ENCODE results near the gene ASTL.

The ASTL gene

DNA sequence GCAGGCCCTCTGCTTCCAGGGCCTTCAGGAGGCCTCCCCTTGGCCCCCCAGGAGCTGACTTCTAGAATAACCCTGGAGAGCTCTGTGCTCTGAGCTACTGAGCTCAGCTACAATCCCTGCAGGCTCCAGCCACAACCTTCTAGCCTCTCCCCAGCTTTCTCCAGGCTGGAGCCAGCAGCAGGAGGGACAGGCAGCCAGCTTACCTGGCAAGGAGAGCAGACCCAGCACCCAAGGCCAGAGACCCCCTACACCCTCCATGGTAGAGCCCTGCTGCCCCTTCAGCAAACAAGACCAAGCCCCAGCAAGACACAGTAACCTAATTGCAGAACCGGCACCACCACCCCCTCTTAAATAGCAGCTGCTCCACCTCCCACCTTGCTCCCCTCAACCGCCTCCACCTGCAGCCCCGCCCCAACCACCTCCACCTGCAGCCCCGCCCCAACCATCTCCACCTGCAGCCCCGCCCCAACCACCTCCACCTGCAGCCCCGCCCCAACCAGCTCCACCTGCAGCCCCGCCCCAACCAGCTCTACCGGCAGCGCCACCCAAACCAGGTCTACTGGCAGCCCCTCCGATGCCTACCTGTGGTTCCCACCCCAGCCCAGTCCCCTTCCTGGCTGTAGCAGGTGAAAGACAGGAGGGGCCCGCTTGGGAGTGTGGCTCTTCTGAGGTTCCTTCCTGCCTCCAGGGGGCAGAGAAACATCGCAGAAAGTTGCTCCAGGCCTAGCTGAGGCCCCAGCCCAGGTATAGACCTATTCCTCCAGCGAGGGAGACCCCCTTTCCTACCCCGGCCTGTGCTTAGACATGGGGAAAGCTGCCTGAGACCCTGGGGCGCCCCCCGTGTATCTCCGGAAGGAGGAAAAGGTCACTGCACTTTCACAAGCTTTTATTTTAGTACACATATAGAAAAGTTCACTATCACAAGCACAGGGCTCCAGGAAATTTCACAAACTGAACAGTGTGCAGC lies at the start of gene ASTL:
Gene ASTL (minus strand): TSS at position 324 of the 967 bp plus-strand sequence. CDS start 66 bp downstream, at position 258.
- no peak within 1 kb of the TSS for H3K4me3 ChIP-seq (ENCODE audit: low read depth in 1 of 2, low read length in 2 of 2)
- H3K36me3 ChIP-seq (ENCODE audit: insufficient read depth, low read length): no peaks in the 10 kb centered on the region
- no peaks in the 10 kb centered on the region for H3K27me3 ChIP-seq (ENCODE audit: control insufficient read depth in 1 of 2, insufficient read depth in 2 of 2, low read length in 2 of 2)

DNA sequence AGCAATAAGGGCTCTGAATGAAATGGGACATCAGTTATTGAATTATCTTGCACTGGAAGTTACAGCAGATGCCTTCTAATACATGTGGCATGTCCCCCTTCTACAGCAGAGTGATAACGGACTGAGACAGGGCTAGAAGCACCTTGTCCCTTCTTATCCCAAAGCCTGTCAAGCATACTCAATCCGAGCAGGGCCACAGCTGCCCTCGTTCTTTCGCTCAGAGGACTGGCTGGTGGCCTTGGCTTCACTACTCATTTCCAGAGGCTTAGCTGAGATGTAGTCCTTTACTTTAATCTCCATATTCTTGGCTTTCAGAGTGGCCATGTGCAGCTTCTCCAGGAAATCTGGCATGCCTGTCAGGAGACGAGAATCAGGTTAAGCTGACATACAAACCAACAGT lies 48.3 kb upstream of the ASTL start:
- Histone ChIP-seq H3K36me3 (ENCODE audit: insufficient read depth, low read length) (peaks cover 52% of the 10 kb centered on the region), H3K4me1 (ENCODE audit: insufficient read depth, low read length) (no peaks in the 10 kb centered on the region), H3K9me3 (ENCODE audit: low read length) (no peaks in the 10 kb centered on the region), H3K27ac (ENCODE audit: low read depth, low read length) (no peak overlapping the region), H3K27me3 (ENCODE audit: control insufficient read depth in 1 of 2, insufficient read depth in 2 of 2, low read length in 2 of 2) (no peaks in the 10 kb centered on the region), H3K9ac (ENCODE audit: low read length) (no peak overlapping the region), H3K4me3 (ENCODE audit: low read depth in 1 of 2, low read length in 2 of 2) (no peak overlapping the region)

More for the DNA sequence above, at the start of gene ASTL:
- no peaks in the 10 kb centered on the region for H3K4me1 ChIP-seq (ENCODE audit: insufficient read depth, low read length)
- no peak within 1 kb of the TSS for H3K27ac ChIP-seq (ENCODE audit: low read depth, low read length)
- H3K9me3 ChIP-seq (ENCODE audit: low read length): no peaks in the 10 kb centered on the region
- no peak within 1 kb of the TSS for H3K9ac ChIP-seq (ENCODE audit: low read length)

DNA sequence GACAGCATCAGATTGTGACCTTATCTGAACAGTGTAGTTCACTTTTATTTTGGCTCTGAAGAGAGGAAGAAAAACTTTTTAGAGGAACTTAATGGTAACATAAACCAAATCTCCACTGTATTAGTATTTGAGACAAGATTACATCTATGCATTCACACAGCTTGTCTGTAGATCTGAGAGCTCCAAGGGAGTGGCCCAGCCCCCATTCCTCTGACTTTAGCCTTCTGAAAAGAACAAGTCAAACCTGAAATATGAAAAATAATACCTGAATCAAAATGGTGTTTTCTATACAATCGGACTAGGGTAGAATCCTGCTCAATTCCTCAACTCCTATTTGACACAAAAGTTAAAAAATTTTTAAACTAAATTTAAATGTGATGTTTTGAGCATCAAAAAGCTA lies 47.2 kb upstream of the ASTL start:
- Histone ChIP-seq H3K9me3 (ENCODE audit: low read length) (no peaks in the 10 kb centered on the region), H3K4me1 (ENCODE audit: insufficient read depth, low read length) (no peaks in the 10 kb centered on the region), H3K9ac (ENCODE audit: low read length) (no peak overlapping the region), H3K27me3 (ENCODE audit: control insufficient read depth in 1 of 2, insufficient read depth in 2 of 2, low read length in 2 of 2) (no peaks in the 10 kb centered on the region), H3K4me3 (ENCODE audit: low read depth in 1 of 2, low read length in 2 of 2) (no peak overlapping the region), H3K27ac (ENCODE audit: low read depth, low read length) (no peak overlapping the region), H3K36me3 (ENCODE audit: insufficient read depth, low read length) (peaks cover 42% of the 10 kb centered on the region)

DNA sequence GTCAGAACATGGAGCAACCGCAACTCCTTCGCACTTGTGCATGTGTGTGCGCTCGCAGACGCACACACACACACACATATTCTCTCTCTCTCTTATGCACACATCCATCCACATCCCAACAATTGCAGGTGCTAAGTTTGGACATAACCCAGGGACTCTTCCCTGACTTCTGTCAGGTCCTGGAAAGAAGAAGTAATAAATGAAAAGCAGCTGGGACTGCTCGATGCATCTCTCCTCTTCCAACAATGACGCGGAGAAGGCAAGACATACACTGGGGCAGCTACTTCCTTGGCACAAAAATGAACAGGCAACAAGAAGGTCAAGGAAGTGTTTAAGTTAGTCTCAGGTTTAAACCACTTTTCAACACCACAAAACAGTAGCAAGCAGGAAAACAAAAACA lies 46.7 kb upstream of the ASTL start:
- H3K27ac ChIP-seq (ENCODE audit: low read depth, low read length): no peak overlapping the region
- peaks cover 36% of the 10 kb centered on the region for H3K36me3 ChIP-seq (ENCODE audit: insufficient read depth, low read length)

DNA sequence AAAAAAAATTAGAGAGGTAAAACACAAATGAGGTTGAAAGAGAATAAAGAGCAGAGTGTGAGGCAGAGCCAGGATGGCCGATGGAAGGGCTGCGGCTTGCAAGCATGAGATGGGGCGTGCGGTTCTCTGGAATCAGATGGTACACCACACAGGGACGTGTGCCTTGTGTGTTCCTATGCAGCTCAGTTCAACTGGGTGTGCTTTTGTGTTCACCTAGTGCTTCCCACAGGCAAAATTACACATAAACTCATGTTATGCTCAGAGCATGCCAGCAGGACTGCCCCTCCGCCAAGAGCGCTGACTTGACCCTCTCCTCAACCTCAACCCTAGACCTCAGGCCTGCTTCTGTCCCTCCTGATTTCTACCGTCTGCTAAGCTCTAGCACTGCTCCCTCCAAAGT lies 45.9 kb upstream of the ASTL start:
- H3K9ac ChIP-seq (ENCODE audit: low read length): no peak overlapping the region
- no peaks in the 10 kb centered on the region for H3K27me3 ChIP-seq (ENCODE audit: control insufficient read depth in 1 of 2, insufficient read depth in 2 of 2, low read length in 2 of 2)
- H3K4me3 ChIP-seq (ENCODE audit: low read depth in 1 of 2, low read length in 2 of 2): no peak overlapping the region
- H3K9me3 ChIP-seq (ENCODE audit: low read length): no peaks in the 10 kb centered on the region
- no peaks in the 10 kb centered on the region for H3K4me1 ChIP-seq (ENCODE audit: insufficient read depth, low read length)
- peaks cover 35% of the 10 kb centered on the region for H3K36me3 ChIP-seq (ENCODE audit: insufficient read depth, low read length)
- no peak overlapping the region for H3K27ac ChIP-seq (ENCODE audit: low read depth, low read length)

More for the DNA sequence above, 46.7 kb upstream of the ASTL start:
- Histone ChIP-seq H3K4me3 (ENCODE audit: low read depth in 1 of 2, low read length in 2 of 2) (no peak overlapping the region), H3K9ac (ENCODE audit: low read length) (no peak overlapping the region), H3K4me1 (ENCODE audit: insufficient read depth, low read length) (no peaks in the 10 kb centered on the region), H3K27me3 (ENCODE audit: control insufficient read depth in 1 of 2, insufficient read depth in 2 of 2, low read length in 2 of 2) (no peaks in the 10 kb centered on the region), H3K9me3 (ENCODE audit: low read length) (no peaks in the 10 kb centered on the region)

DNA sequence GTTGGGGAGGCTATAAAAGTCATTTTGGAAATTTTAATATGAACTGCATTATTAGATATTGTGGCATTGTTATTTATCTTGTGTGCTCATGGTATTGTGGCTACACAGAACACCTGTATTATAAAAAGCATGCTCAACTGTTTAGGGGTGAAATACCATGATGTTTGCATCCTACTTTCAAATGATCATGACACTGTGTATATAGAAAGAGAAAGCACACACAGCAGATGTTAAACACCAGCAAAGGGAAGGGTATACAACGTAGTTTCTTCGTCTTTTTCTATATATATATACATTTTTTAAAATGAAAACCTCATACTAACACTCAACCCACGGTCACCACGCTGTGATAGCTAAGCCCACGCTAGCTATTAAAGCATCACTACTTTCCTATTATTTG lies 43.2 kb upstream of the ASTL start:
- no peak overlapping the region for H3K27ac ChIP-seq (ENCODE audit: low read depth, low read length)
- no peaks in the 10 kb centered on the region for H3K9me3 ChIP-seq (ENCODE audit: low read length)
- H3K36me3 ChIP-seq (ENCODE audit: insufficient read depth, low read length): peaks cover 20% of the 10 kb centered on the region
- no peak overlapping the region for H3K4me3 ChIP-seq (ENCODE audit: low read depth in 1 of 2, low read length in 2 of 2)
- H3K4me1 ChIP-seq (ENCODE audit: insufficient read depth, low read length): no peaks in the 10 kb centered on the region
- no peak overlapping the region for H3K9ac ChIP-seq (ENCODE audit: low read length)
- no peaks in the 10 kb centered on the region for H3K27me3 ChIP-seq (ENCODE audit: control insufficient read depth in 1 of 2, insufficient read depth in 2 of 2, low read length in 2 of 2)

DNA sequence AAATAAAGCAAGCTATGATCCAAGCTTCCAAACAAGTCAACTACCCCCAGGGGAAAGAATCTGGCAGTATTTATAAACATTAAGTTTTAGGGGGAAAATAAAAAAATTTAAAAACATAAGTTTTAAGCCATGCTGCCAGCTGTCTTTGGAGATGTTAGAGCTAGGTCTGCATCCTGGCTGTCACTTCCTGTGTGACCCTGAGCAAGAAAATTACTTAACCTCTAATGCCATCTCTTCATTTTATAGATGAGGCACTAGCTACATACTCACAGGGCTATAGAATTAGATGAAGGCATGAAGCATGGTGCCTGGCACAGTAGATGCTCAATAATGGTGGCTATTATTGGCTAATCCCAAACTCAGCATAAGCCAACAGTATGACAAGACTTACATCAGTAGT lies 42.2 kb upstream of the ASTL start:
- Histone ChIP-seq H3K27ac (ENCODE audit: low read depth, low read length) (no peak overlapping the region), H3K27me3 (ENCODE audit: control insufficient read depth in 1 of 2, insufficient read depth in 2 of 2, low read length in 2 of 2) (no peaks in the 10 kb centered on the region), H3K4me3 (ENCODE audit: low read depth in 1 of 2, low read length in 2 of 2) (no peak overlapping the region), H3K4me1 (ENCODE audit: insufficient read depth, low read length) (no peaks in the 10 kb centered on the region), H3K9me3 (ENCODE audit: low read length) (no peaks in the 10 kb centered on the region), H3K9ac (ENCODE audit: low read length) (no peak overlapping the region), H3K36me3 (ENCODE audit: insufficient read depth, low read length) (peaks cover 10% of the 10 kb centered on the region)

DNA sequence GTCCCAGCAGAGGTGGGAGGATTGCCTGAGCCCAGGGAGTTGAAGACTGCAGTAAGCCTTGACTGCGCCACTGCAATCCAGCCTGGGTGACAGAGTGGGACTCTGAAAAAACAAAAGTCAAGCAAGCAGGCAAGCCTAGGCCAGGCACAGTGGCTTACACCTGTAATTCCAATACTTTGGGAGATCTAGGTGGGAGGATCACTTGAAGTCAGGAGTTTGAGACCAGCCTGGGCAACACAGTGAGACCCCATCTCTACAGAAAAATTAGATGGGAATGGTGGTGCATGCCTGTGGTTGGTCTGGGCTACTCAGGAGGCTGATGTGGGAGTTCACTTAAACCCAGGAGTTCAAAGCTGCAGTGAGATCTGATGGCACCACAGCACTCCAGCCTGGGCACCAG lies 41.7 kb upstream of the ASTL start:
- Histone ChIP-seq H3K4me3 (ENCODE audit: low read depth in 1 of 2, low read length in 2 of 2) (no peak overlapping the region), H3K27me3 (ENCODE audit: control insufficient read depth in 1 of 2, insufficient read depth in 2 of 2, low read length in 2 of 2) (no peaks in the 10 kb centered on the region), H3K9me3 (ENCODE audit: low read length) (no peaks in the 10 kb centered on the region), H3K36me3 (ENCODE audit: insufficient read depth, low read length) (peaks cover 5% of the 10 kb centered on the region), H3K4me1 (ENCODE audit: insufficient read depth, low read length) (no peaks in the 10 kb centered on the region), H3K27ac (ENCODE audit: low read depth, low read length) (no peak overlapping the region), H3K9ac (ENCODE audit: low read length) (no peak overlapping the region)

DNA sequence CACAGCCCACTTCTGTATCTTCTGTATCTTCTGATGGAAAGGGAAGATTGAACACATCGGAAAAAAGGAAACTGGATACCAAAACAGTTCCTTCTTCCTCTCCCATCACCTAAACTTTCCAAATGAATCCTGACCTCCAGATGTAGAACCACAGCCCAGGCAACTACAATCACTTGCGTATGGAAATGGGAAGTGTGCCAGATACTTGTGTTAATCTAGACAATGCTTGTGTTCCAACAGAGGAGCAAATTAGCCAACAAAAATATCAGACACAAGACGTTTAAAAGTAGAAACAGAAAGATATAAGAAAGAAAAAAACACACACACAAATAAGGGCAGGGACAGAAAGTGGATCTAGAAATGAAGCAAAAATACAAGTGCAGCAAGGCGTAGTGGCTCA lies 38.4 kb upstream of the ASTL start:
- H3K9ac ChIP-seq (ENCODE audit: low read length): no peak overlapping the region
- H3K27me3 ChIP-seq (ENCODE audit: control insufficient read depth in 1 of 2, insufficient read depth in 2 of 2, low read length in 2 of 2): no peaks in the 10 kb centered on the region
- no peak overlapping the region for H3K27ac ChIP-seq (ENCODE audit: low read depth, low read length)
- H3K9me3 ChIP-seq (ENCODE audit: low read length): no peaks in the 10 kb centered on the region
- no peaks in the 10 kb centered on the region for H3K4me1 ChIP-seq (ENCODE audit: insufficient read depth, low read length)
- no peak overlapping the region for H3K4me3 ChIP-seq (ENCODE audit: low read depth in 1 of 2, low read length in 2 of 2)
- H3K36me3 ChIP-seq (ENCODE audit: insufficient read depth, low read length): no peaks in the 10 kb centered on the region

DNA sequence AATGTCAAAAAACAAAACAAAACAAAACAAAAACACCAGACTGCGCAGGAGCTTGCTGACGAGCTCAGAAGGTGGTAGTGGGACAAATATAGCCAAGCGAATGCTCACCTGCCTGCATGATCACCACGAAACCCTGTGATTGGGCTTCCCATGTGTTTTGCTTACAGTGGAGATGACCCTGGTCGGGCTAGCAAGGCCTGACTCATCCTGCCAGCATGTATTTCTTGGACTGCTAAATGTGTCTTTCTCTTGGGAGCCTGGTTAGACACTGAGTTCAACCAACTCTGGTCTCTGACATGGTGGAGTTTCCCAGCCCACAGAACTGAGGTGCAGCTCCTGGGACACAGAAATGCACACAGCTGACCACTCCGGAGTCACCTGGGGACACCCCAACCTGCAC lies 37.6 kb upstream of the ASTL start:
- no peaks in the 10 kb centered on the region for H3K4me1 ChIP-seq (ENCODE audit: insufficient read depth, low read length)
- H3K9ac ChIP-seq (ENCODE audit: low read length): no peak overlapping the region
- H3K27ac ChIP-seq (ENCODE audit: low read depth, low read length): no peak overlapping the region
- H3K36me3 ChIP-seq (ENCODE audit: insufficient read depth, low read length): no peaks in the 10 kb centered on the region
- H3K27me3 ChIP-seq (ENCODE audit: control insufficient read depth in 1 of 2, insufficient read depth in 2 of 2, low read length in 2 of 2): no peaks in the 10 kb centered on the region
- no peak overlapping the region for H3K4me3 ChIP-seq (ENCODE audit: low read depth in 1 of 2, low read length in 2 of 2)
- H3K9me3 ChIP-seq (ENCODE audit: low read length): no peaks in the 10 kb centered on the region

DNA sequence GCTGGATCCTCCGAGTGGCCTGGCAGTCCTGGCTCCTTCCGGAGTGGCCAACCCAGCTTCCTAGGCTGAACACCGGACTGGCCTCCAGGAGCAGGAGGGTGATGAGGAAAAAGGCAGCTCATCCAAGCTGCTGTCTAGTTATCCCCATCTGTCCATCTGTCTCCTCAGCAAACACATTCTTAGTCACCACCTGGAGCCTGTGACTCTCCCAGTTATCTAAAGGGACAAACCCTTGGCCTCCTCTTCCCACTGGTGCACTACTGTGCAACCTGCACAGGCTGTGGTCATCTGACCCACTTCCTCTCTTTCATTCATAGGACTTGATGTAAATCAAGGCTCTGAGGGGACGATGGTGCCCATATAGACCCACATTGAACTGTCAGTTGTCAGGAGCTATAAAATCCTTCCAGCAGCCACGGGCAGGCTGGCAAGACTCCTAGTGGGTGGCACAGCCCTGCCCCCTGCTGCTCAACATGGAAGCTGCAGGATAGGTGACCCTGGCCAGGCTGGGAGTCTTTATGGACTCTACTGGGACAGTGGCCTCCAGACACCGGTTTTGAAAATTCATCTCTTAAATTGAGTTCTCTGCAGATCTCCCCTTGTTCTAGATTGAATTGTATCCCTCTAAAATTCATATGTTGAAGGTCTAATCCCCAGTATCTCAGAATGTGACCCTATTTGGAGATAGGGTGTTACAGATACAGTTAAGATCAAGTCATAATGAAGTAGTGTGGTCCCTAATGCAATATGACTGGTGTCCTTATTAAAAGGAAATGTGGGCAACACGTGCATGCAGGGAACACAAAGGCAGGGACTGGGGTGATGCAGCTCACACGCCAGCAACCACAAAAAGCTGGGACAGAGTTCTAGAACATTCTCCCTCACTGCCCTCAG lies 36.2 kb upstream of the ASTL start:
- Histone ChIP-seq H3K27ac (ENCODE audit: low read depth, low read length) (no peak overlapping the region), H3K36me3 (ENCODE audit: insufficient read depth, low read length) (no peaks in the 10 kb centered on the region), H3K9me3 (ENCODE audit: low read length) (no peaks in the 10 kb centered on the region), H3K4me3 (ENCODE audit: low read depth in 1 of 2, low read length in 2 of 2) (no peak overlapping the region), H3K27me3 (ENCODE audit: control insufficient read depth in 1 of 2, insufficient read depth in 2 of 2, low read length in 2 of 2) (no peaks in the 10 kb centered on the region), H3K4me1 (ENCODE audit: insufficient read depth, low read length) (no peaks in the 10 kb centered on the region), H3K9ac (ENCODE audit: low read length) (no peak overlapping the region)

Measured in muscle layer of colon (tissue), 2 donors.